H7 (cell line): Measurements from ENCODE around the gene DMPK. TPM values are rescaled to one million over a fixed set of nuclear protein-coding genes. Genes with fewer than 3 reads are reported as not detected.
"Not testable (repeated sequence)": the region's sequence is repeated elsewhere in the genome, so short reads cannot be mapped to it uniquely, and the experiment has no call there.

Experiments used
- DNase-seq: peaks from one replicate; pipeline ENCODE4 v3.0.0; 2012
- H3K27me3 ChIP-seq: 2 replicates; pipeline ENCODE4 v1.6.0; 2011; ENCODE audit warnings: mild to moderate bottlenecking, low read length; ENCODE audit not compliant: control insufficient read depth, insufficient read depth
- H3K36me3 ChIP-seq: replicated peaks from 2 replicates; pipeline ENCODE4 v1.5.1; 2011; ENCODE audit warnings: low read length; ENCODE audit not compliant: control insufficient read depth, insufficient read depth
- H3K4me3 ChIP-seq: 2 replicates; pipeline ENCODE4 v1.5.1; 2011; ENCODE audit warnings: low read depth, mild to moderate bottlenecking, control low read depth, low read length, moderate library complexity; ENCODE audit not compliant: insufficient read depth
- total RNA-seq: library from RNA; depleted of rRNA; stranded (reverse); fragments of >200 nt; shearing (Covaris generic); gene quantifications from 2 replicates; pipeline ENCODE4 v1.2.3, GENCODE V29; 2014

Gene DMPK
- total RNA-seq, 1 experiment from 2014 or later = 6.4 TPM

DNA sequence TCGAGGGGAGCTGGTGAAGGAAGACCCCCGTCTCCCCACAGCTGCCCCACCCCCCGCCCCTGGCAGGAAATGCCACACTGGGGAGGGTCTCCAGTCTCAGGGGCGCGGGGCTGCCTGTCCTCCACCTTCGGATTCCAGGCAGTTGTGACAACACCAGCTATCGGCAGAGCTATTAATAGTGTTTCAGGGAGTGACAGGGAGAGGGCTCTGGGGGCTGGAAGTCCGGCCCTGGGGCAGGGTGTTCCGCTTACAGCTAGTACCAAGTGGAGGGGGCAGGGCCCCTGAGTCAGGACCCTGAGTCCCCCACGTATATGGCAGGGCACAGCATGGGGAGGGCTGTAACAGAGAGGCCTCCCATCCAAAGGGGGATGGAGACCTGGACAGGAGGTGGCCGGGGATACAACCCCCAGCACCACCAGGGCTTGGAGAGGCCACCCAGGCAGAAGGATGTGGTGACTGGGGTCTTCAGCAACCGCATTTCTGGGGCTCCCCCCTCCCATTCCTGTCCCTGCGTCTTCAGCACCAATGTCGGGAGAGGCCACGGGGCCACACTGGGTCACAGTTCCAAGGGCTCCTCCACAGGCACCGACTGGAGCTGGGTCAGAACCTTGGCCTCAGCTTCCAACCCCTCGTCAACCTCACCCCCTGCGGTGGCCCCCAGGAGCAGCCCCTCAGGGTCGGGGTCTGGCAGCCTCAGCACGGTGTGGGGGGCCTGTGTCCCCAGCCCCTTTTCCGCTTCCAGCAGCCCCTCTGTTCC, 17.2 kb downstream of the DMPK start:
- Histone ChIP-seq H3K36me3 (no peaks in the 10 kb centered on the region), H3K27me3 (no peaks in the 10 kb centered on the region), H3K4me3 (no peak overlapping the region)
- peak; percentile 77 for DNase-seq

DNA sequence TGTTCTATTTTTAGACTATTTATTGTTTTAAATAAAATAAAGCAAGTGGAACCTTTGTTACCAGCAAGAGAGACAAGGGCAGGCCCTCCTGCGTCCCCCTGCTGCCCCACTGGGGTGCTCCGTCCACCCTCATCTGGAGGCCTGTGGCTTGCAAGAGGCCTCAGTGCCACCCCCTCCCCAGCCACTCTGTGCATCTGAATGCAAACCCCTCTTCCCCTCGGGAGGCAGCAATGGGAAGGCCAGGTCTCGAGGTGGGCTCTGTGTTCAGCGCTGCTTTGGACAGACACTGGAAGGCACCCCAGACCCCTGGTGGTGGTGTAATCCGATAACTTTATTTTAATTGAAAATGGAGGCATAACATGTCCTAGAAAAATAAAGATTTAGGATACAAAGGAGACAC, 17.8 kb downstream of the DMPK start:
- no peaks in the 10 kb centered on the region for H3K27me3 ChIP-seq
- H3K36me3 ChIP-seq = no peaks in the 10 kb centered on the region
- peak; percentile 84 for DNase-seq
- no peak overlapping the region for H3K4me3 ChIP-seq

DNA sequence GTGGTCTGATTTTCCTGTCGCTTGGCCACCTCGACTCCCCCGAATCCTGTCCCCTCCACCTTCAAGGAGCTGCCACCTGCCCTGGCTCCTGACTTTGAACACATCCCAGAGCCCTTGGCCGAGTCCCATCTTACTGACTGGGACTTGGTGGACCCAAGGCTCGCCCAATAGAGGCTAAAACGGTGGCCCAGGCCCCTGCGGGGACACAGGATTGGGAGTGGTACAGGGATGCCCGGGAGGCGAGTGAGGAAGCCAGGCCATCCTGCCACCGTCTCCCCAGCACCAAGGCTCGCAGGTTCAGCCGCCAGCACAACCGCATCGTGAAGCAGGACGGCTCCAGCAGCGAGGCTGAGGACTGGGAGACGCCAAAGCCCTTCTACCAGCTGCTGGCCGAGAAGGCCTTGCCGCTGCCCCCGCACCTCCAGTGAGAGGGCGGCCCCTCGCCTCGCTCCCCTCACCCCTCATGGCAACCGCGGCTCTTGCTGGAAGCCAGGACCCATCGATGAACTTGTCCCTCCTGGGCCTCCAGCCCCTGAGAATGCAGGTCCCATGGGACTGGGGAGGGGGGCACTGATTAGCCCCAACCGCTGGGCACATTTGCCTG, 18.5 kb downstream of the DMPK start:
- peak; percentile 77 for DNase-seq
- Histone ChIP-seq H3K36me3 (no peaks in the 10 kb centered on the region), H3K27me3 (no peaks in the 10 kb centered on the region), H3K4me3 (no peak overlapping the region)

DNA sequence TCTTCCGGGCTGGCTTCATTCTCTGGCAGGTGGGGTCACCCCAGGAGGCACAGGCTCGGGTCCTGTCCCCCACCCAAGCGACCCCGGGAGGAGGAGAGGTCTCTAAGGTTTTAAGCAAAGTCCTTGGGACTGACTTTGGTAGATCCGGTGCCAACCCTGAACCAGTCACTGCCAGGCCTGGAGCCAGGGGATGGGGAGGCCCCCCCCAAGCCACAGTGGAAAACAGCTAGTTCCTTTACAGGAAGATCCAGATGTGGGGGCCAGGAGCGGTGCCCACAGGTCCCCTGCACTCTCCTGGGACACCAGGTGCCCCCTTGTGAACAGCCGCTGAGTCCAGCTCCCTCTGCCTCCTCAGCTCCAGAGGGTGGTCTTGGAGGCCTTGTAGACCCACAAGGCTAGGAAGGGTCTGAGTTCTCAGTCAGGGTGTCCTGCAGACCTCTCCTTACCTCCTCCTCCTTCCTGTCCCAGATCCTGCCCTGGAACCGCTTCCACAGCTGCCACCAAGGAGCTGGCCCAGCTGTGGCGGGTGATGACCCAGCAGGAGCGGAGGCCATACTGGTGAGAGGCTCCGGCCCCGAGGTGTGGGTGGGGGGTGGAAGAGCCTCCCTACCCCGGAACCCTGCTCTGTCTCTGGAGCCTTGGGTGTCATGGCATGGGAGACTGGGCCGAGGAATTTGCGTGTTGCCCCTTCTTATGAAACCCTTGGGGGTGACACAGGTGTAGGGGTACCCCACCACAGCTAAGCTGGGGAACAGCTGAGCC, 19.2 kb downstream of the DMPK start:
- H3K36me3 ChIP-seq = no peaks in the 10 kb centered on the region
- no peak overlapping the region for H3K4me3 ChIP-seq
- peak; percentile 46 for DNase-seq
- no peaks in the 10 kb centered on the region for H3K27me3 ChIP-seq

DNA sequence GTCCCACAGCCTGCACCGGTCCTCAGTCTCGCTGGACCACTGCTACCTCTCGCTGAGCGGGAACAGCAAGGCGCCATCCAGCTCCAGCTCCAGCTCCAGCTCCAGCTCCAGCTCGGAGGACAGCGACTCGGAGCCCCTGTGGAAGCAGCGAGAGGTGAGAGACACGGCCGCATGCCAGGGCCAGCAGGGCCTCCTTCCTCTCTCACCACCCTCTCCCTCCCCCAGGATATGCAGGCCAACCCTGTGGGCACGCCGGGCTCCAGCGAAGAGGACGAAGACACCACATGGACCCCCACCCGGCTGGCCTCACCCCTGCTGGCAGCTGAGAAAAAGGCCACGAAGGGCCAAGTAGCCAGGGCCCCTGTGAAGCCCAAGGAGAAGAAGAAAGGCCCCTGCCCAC, 20.6 kb downstream of the DMPK start:
- no peaks in the 10 kb centered on the region for H3K27me3 ChIP-seq
- no peak overlapping the region for H3K4me3 ChIP-seq
- no peaks in the 10 kb centered on the region for H3K36me3 ChIP-seq
- DNase-seq = peak; percentile 69

DNA sequence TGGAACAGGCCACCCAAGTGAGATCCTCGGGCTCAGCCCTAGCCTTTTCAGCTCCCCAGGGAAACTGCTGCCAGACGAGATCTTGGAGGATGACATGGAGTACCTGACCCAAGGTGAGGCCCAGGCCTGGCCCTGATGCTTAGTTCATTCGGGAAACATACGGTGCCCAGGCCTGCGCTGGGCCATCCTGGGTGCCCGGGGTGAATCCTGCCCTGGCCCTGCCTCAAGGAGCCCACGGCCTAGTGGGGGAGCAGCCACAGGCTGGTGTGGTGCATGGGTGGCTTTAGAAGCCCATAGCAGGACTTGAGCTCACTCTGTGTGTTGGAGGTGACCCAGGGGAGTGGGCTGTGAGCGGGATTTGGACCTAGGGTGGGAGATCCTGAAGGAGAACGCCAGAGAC, 23.4 kb downstream of the DMPK start:
- Histone ChIP-seq H3K27me3 (no peaks in the 10 kb centered on the region; the same call in 1 of the 2 replicates), H3K4me3 (no peak overlapping the region), H3K36me3 (no peaks in the 10 kb centered on the region)
- no peak for DNase-seq

DNA sequence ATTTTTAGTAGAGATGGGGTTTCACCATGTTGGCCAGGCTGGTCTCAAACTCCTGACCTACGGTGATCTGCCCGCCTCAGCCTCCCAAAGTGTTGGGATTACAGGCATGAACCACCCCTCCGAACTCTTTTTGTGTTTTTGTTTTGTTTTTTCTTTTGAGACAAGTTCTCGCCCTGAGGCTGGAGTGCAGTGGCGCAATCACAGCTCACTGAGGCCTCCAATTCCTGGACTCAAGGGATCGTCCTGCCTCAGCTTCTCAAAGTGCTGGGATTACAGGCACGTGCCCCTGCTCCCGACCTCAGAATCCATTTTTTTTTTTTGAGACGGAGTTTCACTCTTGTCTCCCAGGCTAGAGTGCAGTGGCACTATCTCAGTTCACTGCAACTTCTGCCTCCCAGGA, 24.6 kb downstream of the DMPK start:
- DNase-seq = no peak
- Histone ChIP-seq H3K4me3 (no peak overlapping the region), H3K27me3 (no peaks in the 10 kb centered on the region; the same call in 1 of the 2 replicates), H3K36me3 (no peaks in the 10 kb centered on the region)

DNA sequence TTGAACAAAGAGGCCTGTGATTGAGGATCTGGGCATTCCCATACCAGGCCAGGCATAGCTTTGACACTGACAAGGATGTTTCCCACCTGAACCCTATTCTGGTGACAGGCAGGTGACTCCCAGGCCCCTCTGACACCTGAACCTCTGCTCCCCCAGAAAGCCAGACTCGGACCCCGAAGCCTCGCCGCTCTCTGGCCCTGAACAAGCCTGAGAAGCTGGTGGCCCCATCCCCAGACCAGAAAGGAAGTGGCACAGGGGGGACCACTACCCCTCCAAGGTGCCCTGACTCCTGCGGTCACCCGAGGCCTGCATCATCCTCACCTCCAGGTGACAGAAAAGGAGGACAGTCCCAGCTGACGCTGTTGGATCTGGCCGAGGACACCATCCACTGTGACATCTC, 28.0 kb downstream of the DMPK start:
- no peaks in the 10 kb centered on the region for H3K36me3 ChIP-seq
- DNase-seq = no peak
- no peak overlapping the region for H3K4me3 ChIP-seq
- H3K27me3 ChIP-seq = no peaks in the 10 kb centered on the region; the same call in 1 of the 2 replicates

DNA sequence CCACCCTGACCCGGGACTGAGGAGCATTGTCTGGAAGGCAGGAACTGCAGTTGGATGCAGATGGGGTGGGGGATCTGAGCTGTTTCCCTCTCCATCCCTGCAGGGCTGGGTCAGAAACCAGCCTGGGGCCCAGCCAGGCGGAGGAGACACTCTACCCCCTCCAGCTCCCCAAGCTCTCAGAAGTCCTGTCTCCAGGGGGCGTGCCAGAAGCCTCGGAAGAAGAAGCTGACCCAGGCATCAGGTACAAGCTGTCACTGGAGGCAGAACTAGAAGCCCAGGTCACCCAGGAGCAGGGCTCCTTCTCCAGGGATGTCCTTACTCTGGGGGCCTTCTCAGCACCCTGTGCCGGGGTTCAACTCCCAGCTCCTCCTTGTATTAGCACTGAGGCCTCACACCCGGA, 28.7 kb downstream of the DMPK start:
- H3K27me3 ChIP-seq = no peaks in the 10 kb centered on the region; the same call in 1 of the 2 replicates
- DNase-seq = peak; percentile 90
- no peaks in the 10 kb centered on the region for H3K36me3 ChIP-seq
- H3K4me3 ChIP-seq = no peak overlapping the region

DNA sequence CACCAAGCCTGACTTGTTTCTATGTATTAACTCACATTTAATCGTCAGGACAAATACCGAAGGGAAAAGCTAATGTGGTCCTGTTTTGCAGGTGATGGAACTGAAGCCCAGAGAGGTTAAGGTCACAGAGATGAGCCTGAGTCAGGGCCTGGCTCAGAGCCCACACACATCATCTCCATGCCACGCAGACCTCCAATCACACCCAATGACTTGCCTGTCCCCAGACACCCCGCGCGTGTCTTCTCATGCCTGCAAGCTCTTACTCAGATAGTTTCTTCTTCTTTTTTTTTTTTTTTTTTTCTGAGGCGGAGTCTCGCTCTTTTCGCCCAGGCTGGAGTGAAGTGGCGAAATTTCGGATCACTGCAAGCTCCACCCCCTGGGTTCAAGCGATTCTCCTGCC, 29.7 kb downstream of the DMPK start:
- no peaks in the 10 kb centered on the region; the same call in 1 of the 2 replicates for H3K27me3 ChIP-seq
- H3K36me3 ChIP-seq = no peaks in the 10 kb centered on the region
- DNase-seq = no peak
- H3K4me3 ChIP-seq = no peak overlapping the region

DNA sequence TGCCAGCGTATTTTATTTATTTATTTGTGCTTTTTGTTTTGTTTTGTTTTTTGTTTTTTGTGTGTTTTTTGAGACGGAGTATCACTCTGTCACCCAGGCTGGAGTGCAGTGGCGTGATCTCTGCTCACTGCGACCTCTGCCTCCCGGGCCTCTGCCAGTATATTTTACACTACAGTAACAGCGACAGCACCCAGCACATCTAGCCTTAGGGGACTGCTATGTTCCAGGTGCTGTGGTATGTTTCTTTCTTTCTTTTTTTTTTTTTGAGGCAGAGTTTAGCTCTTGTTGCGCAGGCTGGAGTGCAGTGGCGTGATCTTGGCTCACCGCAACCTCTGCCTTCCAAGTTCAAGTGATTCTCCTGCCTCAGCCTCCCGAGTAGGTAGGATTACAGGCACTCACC, 30.8 kb downstream of the DMPK start:
- not testable (repeated sequence) for DNase-seq

DNA sequence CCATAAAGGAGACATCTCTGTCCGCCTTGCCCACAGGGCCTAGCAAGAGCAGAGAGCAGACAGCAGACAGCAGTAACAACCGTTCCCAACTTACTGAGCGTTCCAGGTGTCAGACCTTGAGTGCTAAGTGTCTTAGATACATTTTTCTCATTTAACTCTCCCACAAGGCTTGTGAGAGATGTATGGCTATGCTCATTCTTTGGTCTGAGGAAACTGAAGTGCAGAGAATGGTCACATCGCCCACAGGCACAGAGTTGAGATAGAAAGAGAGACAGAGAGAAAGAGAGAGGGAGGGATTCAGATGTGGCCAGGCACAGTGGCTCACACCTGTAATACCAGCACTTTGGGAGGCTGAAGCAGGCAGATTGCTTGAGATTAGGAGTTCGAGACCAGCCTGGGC, 34.8 kb downstream of the DMPK start:
- no peaks in the 10 kb centered on the region for H3K36me3 ChIP-seq
- no peak overlapping the region for H3K4me3 ChIP-seq
- DNase-seq = no peak
- H3K27me3 ChIP-seq = no peaks in the 10 kb centered on the region

More for the DNA sequence above, 30.8 kb downstream of the DMPK start:
- not testable (repeated sequence) for H3K27me3 ChIP-seq, H3K4me3 ChIP-seq, H3K36me3 ChIP-seq

DNA sequence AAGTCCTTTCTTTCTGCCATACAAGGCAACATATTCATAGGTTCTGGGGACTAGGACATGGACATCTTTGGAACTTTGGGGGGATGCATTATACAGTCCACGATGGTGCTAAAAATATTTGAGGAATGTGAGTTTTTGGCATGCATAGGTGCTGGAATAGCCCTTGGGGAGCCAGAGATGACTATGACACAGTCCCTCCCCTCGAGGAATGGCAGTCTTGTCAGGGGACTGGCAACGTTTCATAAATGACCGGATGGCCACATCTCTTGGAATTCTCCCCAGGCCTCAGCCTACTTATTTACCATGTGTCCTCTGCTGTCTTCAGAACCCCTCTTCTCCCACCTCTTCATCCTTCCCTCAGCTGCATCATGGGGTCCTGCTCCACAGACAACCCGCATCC, 35.4 kb downstream of the DMPK start:
- DNase-seq = no peak
- Histone ChIP-seq H3K27me3 (no peaks in the 10 kb centered on the region), H3K36me3 (no peaks in the 10 kb centered on the region), H3K4me3 (no peak overlapping the region)

DNA sequence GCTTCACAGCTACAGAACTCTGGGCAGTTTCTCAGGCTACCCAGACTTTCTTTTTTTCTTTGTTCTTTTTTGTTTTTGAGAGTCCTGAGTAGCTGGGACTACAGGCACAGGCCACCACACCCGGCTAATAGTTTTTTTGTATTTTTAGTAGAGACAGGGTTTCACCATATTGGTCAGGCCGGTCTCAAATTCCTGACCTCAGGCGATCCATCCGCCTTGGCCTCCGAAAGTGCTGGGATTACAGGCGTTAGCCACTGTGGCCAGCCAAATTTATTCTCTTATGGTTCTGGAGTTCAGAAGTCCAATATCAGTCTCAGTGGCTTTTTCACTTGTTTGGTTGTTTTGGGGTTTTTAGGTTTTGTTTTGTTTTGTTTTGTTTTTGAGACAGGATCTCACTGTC, 36.7 kb downstream of the DMPK start:
- no peaks in the 10 kb centered on the region for H3K27me3 ChIP-seq

DNA sequence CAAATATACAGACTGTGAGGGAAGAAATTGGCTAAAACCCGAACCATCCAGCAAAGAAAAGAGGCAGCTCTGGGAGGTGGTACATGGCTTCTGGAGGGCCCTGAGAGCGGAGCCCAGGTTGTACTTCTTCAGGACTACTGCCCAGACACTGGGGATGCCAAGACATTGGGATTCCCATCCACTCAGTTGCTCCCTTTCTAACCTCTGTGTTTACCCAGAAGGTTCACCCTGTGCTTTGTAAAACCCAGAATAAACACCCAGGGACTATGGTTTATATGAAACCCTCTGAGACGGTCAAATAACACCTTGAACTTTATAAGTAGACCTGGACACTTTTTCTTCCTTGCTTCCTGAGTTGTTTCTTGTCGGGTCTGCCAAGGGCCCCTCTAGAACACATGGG, 39.3 kb downstream of the DMPK start:
- no peaks in the 10 kb centered on the region for H3K36me3 ChIP-seq

More for the DNA sequence above, 36.7 kb downstream of the DMPK start:
- Histone ChIP-seq H3K36me3 (no peaks in the 10 kb centered on the region), H3K4me3 (no peak overlapping the region)
- no peak for DNase-seq

More for the DNA sequence above, 39.3 kb downstream of the DMPK start:
- Histone ChIP-seq H3K4me3 (no peak overlapping the region), H3K27me3 (no peaks in the 10 kb centered on the region)
- DNase-seq = no peak
